DND-41 (cell line): ENCODE results near the gene GP9.

ENCODE experiments used
- CTCF ChIP-seq: IDR thresholded peaks from 2 replicates; pipeline ENCODE4 v1.5.1; 2012; ENCODE audit warnings: borderline replicate concordance, low read length, moderate library complexity, mild to moderate bottlenecking; ENCODE audit not compliant: poor library complexity, severe bottlenecking; ENCODE audit errors: extremely low read depth
- EZH2 ChIP-seq: IDR thresholded peaks from 3 replicates; pipeline ENCODE4 v1.6.1; 2012; ENCODE audit warnings: borderline replicate concordance, low read depth, mild to moderate bottlenecking, moderate library complexity, low read length, inconsistent platforms; ENCODE audit not compliant: severe bottlenecking

DNA sequence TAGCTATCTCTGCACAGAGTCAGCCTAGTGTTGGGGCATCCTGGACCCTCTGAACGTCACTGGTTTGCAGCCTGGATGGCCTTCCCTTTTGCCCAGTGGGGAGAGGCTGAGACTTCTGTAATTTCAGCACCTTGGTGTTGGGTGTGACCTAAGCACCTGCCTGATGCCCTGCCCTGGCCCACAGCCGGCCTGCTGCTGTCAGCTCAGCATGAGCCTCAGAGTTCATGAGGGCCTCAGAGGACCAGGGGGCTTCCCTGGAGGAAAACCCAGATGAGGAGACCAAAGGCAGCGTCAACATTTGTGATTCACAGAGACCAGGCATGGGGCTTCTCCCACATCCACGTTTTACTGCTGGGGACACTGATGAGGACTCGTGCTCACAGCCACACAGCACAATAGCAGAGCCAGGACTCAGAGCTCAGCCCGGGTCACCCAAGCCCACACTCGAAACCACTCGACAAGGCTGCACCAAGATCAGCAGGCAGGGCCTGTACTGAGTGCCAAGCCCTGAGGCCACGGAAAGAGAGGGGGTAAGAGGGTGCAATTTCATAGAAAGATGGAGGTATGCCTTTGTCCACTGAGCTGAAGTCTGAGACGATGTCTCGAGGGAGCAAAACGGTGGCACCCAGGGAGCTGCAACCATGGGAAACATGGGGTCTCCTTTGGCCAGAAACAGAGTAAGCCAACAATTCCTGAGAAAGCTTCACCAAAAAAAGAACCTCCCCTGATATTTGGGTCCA is 9.9 kb upstream of the GP9 start:
- TF ChIP-seq EZH2 (no peak), CTCF (no peak)
